ENCODE measurements around the gene LIMS2.

DNA sequence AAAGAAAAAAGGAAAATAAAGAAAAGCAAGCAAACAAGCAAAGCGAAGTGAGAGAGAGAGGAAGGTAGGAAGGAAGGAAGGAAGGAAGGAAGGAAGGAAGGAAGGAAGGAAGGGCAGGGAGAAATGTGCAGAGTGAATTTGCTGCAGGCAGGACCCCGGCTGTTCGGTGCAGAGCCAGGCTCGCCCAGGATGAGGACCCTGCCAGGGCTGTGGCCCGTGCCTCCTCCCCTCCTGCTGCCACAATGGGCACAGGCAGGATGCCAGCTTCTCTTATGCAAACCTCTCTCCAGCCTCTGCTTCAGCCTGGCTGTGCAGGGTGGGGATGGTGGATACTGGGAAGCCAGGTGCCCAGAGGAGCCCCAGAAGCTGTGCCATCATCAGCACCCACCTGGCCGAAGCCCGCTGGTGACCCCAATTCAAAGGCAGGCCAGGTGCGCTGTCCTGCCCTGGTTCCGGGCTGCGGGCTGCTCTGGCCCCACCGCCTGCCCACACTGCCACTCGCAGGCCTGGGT lies 26.2 kb downstream of the LIMS2 start:
- TF ChIP-seq, protein P1, sequence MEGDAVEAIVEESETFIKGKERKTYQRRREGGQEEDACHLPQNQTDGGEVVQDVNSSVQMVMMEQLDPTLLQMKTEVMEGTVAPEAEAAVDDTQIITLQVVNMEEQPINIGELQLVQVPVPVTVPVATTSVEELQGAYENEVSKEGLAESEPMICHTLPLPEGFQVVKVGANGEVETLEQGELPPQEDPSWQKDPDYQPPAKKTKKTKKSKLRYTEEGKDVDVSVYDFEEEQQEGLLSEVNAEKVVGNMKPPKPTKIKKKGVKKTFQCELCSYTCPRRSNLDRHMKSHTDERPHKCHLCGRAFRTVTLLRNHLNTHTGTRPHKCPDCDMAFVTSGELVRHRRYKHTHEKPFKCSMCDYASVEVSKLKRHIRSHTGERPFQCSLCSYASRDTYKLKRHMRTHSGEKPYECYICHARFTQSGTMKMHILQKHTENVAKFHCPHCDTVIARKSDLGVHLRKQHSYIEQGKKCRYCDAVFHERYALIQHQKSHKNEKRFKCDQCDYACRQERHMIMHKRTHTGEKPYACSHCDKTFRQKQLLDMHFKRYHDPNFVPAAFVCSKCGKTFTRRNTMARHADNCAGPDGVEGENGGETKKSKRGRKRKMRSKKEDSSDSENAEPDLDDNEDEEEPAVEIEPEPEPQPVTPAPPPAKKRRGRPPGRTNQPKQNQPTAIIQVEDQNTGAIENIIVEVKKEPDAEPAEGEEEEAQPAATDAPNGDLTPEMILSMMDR (conservative IDR thresholded peaks at IDR 0.05; ENCODE audit: low read depth in 2 of 2) = no peak
- TF ChIP-seq CREB1 (CRISPR knock-in tag; IDR thresholded peaks at IDR 0.05; ENCODE audit: low read depth) = no peak
- TF ChIP-seq ZNF331 (CRISPR knock-in tag; IDR thresholded peaks at IDR 0.05; ENCODE audit: low read depth) = no peak
- no peak for TF ChIP-seq EZH2 (IDR thresholded peaks at IDR 0.05; ENCODE audit: low read depth, unreplicated experiment)
- no peak for TF ChIP-seq EZH2phosphoT487 (IDR thresholded peaks at IDR 0.05; ENCODE audit: unreplicated experiment)
